Measurements from ENCODE around the gene DDX24.
"Not testable (repeated sequence)": the region's sequence is repeated elsewhere in the genome, so short reads cannot be mapped to it uniquely, and the experiment has no call there.

The DDX24 gene

DNA sequence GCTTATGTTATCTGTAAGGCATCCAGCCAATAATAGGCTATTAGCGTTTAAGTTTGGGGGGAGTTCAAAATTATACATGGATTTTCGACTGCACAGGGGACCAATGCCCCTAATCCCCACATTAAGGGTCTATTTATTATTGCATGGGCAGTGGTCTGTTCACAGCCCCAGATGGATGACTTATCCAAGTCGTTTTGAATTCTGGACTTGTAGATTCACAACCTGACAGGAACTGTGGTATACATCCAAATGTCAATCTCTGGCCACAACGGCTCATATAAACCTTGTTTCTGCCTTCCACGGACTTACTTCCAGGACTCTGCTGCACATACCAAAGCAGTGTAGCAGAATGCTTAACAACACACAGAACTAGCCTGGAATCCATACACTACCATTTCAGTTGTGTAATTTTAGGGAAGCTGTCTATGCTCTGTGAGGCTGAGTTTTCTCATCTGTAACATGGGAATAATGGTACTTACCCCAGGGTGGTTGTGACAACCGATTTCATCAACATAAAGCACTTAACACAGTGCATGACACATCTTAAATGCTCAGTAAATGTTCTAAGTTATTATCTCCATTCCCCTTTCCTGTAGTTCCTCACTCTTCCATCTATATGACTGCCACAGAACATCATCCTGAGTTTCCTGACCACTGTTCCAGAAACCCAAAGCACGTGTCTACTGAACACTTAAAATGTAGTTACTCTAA is 3.7 kb downstream of the DDX24 start:
- DNase-seq, result no peak

DNA sequence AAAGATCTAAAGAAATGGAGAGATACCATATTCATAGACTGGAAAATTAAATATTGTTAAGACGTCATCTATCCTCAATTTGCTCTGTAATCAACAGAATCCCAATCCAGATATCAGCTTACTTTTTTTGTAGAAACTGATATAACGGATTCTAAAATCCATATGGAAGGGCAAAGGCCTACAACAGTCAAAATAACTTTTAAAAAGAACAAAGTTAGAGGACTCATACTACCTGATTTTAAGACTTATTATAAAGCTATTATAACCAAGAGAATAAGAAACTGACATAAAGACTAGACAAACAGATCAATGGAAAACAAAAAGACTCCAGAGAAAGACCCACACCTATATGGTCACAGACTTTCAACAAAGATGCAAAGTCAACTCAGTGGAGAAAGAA is 6.0 kb downstream of the DDX24 start:
- no peak for DNase-seq

DNA sequence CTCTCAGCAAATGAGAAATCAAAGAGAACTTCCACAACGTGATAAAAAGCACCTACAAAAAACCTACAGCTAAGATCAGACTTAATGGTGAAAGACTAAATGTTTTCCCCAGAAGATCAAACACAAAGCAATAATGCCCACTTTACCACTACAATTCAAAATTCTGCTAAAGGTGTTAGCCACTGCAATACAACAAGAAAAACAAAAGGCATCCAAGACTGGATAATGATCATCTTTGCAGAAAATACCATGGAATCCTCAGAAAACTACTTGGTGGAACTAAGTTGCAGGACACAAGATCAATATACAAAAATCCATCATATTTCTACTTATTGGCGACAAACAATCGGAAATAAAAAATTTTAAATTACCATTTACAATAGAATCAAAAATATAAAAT is 6.5 kb downstream of the DDX24 start:
- no peak for DNase-seq

DNA sequence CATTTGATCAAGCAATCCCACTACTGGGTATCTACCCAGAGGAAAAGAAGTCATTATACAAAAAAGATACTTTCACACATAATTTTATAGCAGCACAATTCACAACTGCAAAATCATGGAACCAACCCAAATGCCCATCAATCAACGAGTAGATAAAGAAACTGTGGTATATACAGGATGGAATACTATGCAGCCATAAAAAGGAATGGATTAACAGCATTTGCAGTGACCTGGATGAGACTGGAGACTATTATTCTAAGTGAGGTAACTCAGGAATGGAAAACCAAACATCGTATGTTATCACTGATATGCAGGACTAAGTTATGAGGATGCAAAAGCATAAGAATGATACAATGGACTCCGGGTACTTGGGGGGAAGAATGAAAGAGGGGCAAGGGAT is 8.9 kb downstream of the DDX24 start:
- not testable (repeated sequence) for DNase-seq

DNA sequence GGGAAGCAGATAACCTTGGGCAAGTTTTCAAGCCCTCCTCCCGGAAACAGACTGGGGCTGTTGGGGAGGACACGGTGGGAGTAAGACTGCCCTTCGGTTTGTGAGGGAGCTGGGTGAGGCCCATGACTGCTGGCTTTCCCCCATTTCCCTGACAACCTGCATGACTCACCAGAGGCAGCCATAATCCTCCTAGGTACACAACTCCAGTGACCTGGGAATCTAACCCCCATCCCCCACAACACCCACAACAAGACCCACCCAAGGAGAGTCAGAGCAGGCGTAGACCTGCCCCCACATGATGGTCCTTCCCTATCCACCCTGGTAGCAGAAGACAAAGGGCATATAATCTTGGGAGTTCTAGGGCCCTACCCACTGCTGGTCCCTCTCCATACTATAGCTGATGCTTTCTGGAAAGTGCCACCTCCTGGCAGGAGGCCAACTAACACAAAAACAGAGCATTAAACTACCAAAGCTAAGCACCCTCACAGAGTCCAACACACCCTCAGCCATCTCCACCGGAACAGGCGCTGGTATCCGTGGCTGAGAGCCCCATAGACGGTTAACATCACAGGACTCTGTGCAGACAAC is 14.8 kb downstream of the DDX24 start:
- DNase-seq, result no peak

DNA sequence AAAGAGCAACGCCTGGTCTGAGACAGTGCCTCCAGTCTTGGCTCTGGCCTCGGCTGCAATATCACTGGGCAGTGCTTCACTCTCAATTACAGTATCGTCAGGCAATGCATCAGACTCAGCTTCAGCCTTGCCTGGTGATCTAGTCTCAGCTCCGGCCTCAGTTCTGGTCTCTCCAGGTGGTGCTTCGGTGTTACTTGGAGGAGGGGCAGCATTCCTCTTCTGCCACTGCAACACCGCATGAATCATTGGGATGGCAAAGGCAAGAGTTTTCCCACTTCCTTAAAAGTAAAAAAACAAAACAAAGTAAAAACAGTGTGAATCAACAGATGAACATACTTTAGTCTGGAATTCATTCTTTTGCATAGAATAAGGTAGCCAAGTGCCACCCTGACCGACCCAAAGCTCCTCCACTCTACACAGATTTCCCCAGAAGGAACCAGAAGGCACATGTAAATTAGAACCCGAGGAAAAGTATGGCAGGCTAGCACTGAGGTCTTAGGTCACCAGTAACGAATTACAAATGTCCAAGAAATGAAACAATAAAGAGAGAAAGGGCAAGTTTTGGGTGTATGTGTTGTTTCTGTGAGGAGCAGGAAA is 18.6 kb downstream of the DDX24 start:
- no peak for DNase-seq

DNA sequence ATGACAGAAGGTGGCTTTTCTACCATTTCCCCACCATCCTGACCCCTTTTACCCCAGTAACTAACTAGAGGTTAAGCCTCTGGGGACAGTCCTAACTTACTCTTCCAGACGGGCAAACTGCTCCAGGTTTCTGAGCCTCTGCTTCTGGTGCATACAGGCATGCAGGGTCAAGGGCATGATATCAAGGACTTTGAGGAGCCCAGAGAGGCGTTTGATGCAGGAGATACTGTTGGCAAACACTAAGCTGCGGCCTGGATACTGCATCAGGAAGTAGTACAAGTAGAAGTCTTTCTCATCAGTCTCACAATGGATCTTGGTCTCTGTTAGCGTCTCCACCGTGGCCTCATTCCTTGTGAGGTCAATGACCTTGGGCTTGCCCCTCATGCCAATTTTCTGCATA is 21.0 kb downstream of the DDX24 start:
- no peak for DNase-seq

DNA sequence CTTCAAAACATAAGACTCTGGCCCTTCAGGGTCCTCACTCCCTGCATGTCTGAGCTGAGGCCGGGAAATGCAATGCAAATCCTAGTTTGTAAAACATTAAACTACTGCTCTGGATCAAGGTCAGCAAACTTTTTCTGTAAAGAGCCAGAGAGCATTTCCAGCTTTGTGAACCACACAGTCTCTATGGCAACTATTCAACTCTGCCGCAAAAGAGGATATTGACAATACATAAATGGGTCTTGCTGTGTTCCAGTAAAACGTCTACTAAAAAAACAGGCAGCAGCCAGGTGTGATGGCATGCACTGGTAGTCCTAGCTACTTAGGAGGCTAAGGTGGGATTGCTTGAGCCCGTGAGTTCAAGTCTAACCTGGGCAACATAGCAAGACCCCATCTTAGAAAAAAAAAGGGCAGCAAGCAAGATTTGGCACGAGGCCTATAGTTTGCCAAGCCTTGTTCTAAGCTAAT is 22.3 kb downstream of the DDX24 start:
- DNase-seq, result no peak

DNA sequence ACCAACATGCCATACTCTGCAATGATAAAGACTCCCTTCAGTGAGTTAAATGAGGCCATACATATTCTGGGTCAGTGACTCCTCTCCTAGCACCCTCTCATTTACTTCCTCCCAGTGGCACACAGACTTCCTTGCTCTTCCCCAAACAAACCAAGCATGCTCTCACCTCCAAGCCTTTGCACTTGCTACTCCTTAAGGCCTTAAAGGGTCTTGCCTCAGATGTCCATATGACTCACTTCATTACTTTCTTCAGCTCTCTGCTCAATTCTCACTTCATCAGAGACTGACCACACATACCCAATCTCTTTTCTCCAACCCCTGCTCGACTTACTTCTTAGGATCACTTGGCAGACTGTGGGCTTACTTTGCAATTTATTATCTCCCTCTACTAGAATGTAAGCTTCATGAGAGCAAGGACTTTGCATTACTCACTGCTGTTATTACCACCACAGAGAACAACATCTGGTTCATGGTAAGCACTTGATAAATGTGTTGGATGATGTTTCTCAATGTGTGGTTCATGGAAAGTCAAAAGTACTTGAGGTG is 22.8 kb downstream of the DDX24 start:
- no peak for DNase-seq

DNA sequence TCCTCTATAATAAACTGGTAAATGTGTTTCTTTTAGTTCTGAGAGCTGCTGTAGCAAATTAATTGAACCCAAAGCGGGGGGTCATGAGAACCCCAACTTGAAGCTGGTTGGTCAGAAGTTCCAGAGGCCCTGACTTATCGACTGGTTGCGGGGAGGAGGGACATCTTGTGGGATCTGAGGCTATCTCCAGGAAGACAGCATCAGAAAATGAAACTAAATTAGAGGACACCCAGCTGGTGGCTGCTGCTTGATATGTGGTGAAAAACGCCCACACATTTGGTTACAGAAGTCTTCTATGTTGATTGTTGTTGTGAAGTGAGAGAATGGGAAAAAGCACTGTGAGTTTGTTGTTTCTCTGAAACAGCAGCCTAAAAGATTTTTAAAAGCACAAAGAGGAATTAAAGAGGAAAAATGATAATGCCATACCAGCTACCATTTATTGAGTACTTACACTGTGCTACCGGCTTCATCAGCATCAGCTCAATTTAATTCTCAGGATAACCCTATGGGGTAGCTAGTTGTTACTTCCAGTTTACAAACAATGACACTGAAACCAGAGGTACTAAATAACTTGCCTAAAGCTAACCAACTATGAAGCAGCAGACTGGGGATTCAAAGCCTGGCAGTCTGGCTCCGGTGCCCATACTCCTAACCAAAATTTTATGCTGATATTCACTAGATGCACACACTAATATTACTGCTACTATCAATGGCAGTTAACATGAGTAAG is 24.3 kb downstream of the DDX24 start:
- DNase-seq, result no peak

DNA sequence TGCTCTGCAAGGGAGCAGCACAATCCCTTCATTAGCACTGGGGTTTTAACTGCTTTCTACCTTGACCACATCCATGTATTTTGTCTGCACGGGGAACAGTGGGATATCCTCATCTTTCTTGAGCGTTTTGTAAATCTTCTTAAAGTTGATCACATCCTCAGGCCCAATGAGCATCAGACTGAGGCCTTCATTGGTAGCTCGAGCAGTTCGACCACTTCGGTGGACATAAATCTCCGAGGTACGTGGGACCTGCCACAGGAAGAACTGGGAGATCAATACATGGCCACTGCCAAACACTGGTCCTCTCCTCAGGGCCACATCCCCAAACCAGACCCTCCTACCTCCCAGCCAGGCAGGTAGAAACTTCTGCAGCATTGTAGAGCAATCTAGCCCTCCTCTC is 26.1 kb downstream of the DDX24 start:
- DNase-seq, result no peak

DNA sequence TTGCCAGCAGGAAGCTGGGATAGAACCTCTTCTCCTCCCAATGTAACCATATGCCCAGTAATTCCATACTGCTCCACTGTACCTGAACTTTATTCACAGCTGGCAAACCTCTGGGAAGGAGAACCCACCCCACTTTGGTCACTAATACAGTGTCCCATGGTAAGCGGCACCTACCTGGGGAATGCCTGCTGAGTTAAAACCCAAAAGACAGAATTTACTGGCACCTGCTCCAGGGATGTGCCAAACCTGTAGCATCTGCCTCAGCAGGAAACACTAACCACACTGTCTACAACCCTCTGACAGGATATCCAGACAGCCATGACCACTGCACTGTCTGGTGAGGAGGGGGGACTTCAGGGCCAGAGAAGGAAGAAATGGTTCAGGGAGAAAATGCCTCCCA is 26.6 kb downstream of the DDX24 start:
- no peak for DNase-seq

DNA sequence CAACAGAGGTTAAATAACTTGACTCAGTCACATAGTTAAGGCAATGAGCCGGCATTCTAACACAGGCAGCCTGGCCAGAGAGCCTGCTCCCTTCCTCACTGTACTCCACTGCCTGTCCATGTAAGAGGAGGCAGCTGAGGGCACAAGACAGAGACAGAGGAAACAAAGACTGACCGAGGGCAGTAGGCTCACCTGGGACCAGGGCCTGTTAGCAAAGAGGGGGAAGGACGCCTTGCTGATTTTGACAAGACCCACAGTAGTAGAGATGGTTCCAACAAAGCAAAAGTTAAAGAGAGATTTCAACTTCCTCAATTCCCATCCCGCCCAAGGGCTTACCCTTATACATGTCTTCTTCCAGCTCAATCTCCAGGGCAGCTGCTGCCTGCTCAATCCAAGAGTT is 28.3 kb downstream of the DDX24 start:
- DNase-seq, result no peak

DNA sequence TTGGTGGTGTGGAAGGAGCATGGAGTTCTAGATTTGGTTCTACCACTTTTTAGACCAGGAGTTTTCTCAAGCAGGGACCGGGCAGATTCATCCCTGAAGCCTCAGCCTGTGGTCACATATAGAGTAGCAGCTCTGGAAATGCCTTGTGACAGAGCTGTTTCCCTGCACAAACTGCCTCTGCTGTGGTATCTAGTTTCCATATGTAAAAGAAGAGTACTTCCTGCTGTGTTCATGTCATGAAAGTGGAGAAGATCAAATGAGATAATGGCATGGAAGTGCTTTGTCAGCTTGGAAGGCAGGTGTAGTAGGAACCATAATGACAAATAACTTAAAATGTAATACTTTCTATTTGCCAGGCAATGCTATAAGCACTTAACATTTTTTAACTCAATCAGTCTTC is 28.8 kb downstream of the DDX24 start:
- DNase-seq, result no peak

DNA sequence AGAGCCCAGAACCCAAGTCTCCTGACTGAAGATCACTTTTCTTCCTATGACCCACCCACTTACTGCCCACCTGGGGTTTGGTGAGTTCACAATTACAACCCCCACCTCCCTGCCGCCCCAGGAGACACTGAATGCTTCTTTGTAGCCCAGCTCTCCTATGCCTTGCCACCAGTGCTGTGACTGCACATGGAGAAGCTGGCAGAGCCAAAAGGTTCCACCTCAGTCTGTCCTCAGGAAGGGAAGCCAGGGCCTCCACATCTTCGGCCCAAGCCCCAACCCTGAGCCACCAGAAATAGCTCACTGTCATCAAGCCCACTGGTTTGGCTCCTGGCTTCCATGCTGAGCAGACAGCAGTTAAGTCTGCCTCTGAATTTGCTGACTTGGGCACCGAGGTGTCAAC is 29.2 kb downstream of the DDX24 start:
- DNase-seq, result no peak

DNA sequence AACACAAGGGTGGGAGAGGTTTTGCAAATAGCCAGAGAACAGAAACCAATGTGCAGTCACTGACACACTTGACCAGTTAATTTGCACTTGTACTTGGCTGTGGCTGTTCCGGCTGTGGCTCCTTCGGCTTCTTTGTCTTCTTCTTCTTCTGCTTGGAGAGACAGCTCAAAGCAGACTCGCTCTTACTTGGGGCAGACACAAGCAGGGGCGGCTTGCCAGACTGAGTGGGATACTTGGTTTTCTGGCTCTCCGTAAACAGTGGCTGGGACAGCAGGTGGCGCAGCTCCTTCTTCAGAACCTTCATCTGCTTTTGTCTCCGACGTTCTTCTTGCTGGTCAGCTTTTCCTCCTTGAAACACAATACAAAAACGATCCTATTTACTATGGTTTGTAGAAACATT is 29.9 kb downstream of the DDX24 start:
- DNase-seq, result no peak

DNA sequence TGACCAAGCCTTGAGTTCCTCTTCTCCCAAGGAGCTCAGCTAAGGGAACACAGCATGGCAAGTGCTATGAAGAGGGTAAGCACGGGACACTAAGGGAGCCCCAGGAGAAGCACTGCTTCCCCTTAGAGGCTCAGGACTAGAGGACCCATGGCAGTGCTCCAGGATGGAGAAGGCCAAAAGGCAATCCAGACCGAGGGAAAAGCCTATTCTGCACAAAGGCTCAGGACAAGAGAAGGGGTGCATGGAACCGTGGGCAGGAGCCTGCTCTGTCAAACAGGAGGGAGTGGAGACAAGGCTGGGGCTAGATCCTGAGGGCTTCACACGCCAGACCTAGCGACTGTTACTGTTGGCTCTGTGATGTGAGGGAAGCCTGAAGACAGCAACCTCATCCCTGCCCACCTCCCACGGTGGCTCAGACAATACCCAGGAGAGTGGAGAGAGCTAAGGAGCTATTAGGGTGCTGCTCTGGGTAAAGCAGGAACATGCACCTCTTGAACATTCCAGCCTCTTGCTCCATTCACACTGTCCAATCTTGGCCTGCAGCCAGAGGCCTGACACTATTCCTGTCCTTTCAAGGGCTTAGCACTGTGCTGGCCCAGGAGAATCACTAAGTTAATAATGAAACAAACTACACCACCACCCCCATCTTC is 30.6 kb downstream of the DDX24 start:
- DNase-seq, result no peak

DNA sequence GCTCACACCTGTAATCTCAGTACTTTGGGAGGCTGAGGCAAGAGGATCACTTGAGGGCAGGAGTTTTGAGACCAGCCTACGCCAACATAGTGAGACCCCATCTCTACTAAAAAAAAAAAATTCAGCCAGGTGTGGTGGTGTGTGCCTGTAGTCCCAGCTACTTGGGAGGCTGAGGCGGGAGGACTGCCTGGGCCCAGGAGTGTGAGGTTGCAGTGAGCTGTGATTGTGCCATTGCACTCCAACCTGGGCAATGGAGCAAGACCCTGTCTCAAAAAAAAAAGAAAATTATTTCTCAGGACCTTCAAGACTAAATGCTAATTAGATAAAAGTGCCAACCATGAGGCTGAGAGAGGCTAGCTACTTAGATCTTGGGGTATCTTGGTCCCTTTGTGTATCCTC is 31.4 kb downstream of the DDX24 start:
- DNase-seq, result no peak

DNA sequence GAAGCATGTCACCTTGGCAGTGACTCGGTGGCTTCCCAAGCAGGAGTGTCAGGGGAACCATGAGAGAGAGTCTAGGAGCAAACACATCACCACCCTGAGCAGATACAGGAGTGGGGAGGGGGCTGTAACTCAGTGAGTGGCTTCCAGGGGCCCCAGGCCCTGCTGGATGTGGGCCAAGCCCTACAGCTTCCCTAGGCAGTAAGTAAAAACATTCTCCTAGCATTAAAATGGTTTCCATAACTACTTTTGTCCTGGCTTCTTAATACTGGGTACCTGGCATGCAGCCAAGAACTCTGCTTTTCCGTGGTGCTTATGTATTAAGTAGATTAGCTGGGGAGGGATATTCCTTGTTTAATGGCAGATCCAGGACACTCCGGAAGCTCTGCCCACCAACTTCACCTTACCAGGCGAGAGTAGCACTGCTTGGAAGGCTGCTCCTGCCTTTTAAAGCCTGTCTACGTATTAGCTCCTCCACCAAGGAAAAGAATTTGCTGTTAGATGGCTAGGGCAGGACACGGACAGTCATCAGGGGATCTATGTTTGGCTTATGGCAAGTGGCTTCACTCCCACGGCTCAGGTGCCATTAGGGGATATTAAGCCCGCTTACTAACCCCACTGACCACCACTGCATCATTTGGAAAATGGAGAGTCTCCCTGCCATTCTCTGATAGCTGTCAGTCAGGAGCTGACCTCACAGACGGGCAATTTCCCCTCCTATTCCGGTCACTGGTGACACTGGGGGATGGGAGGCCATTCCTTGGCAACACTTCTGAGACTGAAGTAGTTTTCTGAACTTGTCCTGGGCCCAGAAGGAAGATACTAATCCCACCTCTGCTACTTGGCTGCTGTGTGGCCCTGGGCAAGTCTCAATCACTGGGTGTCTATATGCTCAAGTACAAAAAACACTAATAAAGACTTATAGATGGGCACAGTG is 32.0 kb downstream of the DDX24 start:
- no peak for DNase-seq

DNA sequence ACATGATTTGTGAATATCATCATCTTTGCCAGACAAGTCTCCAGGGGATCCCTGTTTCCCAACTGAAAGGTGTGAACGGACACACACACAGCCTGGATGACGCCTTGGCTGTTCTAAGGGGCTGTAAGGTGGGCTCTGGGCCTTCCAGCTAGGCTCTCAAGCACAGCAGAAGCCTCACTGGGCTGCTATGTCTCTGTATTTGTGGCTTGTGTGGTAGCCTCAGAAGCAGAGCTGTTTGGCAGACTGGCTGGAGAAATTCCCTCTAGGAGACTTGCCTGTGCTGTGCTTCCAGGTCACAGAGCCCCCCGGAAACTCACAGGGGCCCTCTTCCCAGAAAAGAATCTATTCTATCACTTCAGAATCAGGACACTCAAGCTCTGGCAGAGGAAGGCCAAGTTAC is 33.4 kb downstream of the DDX24 start:
- no peak for DNase-seq

DNA sequence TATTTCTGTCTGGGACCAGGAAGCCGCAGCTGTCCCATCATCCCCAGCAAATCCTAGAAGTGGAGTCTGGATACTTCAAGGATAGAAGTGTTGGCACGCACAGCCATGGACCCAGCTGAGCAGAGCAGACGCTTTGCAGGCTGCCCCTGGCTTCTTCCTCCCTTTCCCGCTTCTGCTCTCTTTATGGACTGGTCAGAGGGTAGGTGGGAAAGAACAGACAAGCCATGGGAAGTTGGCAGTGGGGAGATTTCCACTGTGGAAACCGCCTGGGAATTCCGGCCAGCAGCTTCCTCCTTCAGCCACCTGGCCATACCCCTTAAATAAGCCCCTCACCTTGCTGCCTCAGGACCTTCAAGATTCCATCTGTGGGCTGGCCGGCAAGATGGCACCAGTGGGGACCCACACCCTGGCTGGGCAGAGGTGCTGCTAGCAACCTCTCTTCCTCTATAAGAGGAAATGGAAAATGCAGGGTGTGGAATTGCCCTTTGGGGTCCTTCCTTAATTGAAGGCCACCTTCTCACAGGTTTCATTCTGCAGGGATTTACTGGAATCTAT is 34.2 kb downstream of the DDX24 start:
- no peak for DNase-seq

All from NCI-H1930 (cell line).